MM.1S (cell line): Measurements from ENCODE around the gene INS.

Source experiments
- CTCF ChIP-seq: fragments of 300-600 bp; sonication (generic); IDR thresholded peaks from 2 replicates; pipeline ENCODE4 v1.5.1; 2016; ENCODE audit warnings: antibody characterized with exemption, low read length, mixed read lengths
- EZH2phosphoT487 ChIP-seq: fragments of 300-600 bp; sonication (generic); IDR thresholded peaks from 2 replicates; pipeline ENCODE4 v1.6.1; 2018; ENCODE audit warnings: antibody characterized with exemption, low read length

DNA sequence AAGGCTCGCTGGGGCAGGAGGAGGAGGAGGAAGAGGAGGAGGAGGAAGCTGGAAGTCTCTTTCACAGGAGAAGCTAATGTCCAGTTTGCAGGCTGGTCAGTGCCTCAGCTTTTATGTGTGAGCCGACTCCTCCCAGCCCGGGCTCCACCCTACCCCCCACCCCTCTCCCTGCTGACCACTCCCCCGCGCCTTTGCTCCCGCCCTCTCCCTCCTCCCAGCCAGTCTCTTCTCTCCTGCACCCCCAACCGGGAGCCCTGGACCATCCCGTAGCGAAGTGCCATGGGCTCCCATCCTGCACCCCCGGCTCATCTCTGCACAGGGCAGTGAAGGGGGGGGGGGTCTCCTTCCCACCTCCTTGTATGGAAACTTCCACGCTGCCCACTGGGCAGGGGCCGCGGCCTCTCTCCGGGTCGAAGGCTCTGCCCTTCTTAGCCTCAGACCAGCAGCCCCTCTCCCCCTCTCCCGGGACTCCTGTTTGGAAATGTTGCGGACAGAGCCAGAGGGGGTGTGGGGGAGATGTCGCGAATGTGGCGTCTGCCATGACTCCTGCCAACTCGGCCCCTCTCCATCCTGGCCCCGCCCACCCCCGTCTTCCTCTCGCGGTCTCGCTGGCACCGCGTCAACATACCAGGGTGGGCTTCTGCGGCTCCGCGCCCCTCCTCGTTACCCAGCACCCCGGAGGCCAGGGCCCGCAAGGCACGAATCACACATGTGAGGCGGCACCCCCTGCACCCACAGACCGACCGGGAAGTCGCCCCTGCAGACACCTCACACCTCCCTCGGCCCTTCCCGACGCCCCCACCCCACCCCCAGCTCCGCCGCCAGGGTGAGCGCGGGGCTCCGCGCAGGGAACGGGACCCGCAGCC, 23.6 kb downstream of the INS start:
- TF ChIP-seq EZH2phosphoT487 (no peak; the same call in 1 of the 2 replicates), CTCF (no peak)
